Measurements from ENCODE around the gene DPF3.

Gene DPF3

DNA sequence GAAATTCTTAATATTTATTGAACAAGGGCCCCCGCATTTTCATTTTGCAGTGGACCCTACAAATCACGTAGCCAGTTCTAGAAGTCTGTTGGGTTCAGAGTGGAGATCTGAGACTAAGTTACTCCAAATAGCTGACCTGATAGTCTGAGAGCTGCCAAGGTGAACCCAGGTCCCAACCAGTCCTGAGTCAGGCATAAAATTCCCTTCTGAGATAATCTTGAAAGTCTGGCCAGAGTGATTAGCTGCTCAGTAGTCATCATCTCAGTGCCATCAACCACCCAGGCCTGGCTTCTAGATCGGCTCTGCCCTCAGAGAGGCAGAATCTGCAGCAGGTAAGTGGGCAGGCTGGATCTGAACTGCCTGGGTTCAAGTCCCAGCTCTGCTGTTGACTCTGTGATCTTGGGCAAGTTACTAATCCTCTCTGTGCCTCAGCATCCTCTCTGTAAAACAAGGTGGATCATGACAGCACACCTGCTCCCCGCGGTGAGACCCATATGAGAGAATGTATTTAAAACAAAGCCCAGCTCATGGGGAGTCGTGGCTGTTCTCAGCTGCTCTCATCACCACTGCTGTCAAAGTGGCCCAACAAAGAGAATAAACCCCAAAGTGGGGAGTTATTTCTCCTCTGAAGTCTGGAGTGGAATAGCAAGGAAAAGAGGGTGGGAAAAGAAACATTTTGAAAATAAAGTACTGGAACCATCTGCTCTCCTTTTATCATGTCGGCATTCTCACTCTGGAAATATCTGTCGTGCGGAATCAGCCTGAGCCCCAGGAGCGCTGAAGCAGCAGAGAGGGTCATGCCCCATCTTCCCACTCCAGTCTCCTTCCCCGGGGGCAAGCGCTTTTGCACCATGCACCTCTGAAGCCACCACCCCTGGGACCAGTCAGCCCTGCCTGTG lies 193.3 kb downstream of the DPF3 start:
- Histone ChIP-seq H3K4me1 (ENCODE audit: control insufficient read depth, insufficient read depth, low read length) (peaks cover 7% of the 10 kb centered on the region), H3K4me3 (ENCODE audit: insufficient read depth, low read depth, low read length) (no peak overlapping the region), H3K27ac (ENCODE audit: insufficient read depth, low read depth, low read length, poor library complexity, severe bottlenecking) (no peak overlapping the region), H3K9me3 (ENCODE audit: control insufficient read depth, low read length) (no peaks in the 10 kb centered on the region), H3K27me3 (ENCODE audit: control insufficient read depth, insufficient read depth, low read length, poor library complexity, severe bottlenecking) (no peaks in the 10 kb centered on the region), H3K36me3 (ENCODE audit: control insufficient read depth, insufficient read depth, low read length) (no peaks in the 10 kb centered on the region)
- WGBS, 2 experiments = 69% methylated on average over 12 of the region's 12 CpGs

DNA sequence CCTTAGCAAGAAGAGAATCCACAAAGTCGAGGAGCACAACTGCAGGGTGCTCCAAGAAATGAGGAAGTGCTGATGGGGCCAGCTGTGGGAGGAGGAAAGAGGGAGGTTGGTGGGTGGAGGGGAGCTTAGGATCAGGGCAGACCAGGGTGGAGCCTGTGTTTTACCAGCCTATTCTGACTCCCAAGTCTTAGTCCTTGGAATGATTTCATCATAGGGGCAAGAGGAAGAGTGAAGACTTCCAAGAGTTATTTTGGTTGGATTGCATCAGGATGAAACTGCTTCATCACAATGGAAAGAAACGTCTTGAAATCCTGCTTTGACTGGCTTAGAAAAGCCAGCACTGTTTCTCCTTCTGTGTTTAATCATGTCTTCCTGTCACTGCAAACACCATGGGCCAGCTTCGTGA lies 194.0 kb downstream of the DPF3 start:
- no peaks in the 10 kb centered on the region for H3K36me3 ChIP-seq (ENCODE audit: control insufficient read depth, insufficient read depth, low read length)
- no peak overlapping the region for H3K4me3 ChIP-seq (ENCODE audit: insufficient read depth, low read depth, low read length)
- no peak overlapping the region for H3K27ac ChIP-seq (ENCODE audit: insufficient read depth, low read depth, low read length, poor library complexity, severe bottlenecking)
- no peaks in the 10 kb centered on the region for H3K9me3 ChIP-seq (ENCODE audit: control insufficient read depth, low read length)
- H3K27me3 ChIP-seq (ENCODE audit: control insufficient read depth, insufficient read depth, low read length, poor library complexity, severe bottlenecking) = no peaks in the 10 kb centered on the region
- WGBS, 2 experiments = 58 to 63% methylated on average over 3 of the region's 3 CpGs
- H3K4me1 ChIP-seq (ENCODE audit: control insufficient read depth, insufficient read depth, low read length) = peaks cover 7% of the 10 kb centered on the region

DNA sequence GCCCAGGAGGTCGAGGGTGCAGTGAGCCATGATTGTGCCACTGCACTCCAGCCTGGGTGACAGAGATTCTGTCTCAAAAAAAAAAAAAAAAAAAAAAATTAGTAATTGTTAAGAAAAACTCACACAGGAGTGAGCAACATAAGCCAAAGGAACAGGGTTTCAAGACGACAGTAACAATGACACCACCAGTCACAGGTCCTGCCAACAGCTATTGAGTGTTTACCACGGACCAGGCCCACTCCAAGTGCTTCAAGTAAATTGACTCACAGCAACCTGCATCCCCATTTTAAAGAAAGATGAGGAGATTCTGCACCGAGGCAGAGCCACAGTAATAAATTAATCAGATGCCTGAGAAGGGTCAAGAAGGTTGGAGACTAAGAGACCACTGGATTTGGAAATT lies 194.5 kb downstream of the DPF3 start:
- Histone ChIP-seq H3K9me3 (ENCODE audit: control insufficient read depth, low read length) (no peaks in the 10 kb centered on the region), H3K27me3 (ENCODE audit: control insufficient read depth, insufficient read depth, low read length, poor library complexity, severe bottlenecking) (no peaks in the 10 kb centered on the region), H3K4me1 (ENCODE audit: control insufficient read depth, insufficient read depth, low read length) (peaks cover 7% of the 10 kb centered on the region), H3K4me3 (ENCODE audit: insufficient read depth, low read depth, low read length) (no peak overlapping the region), H3K36me3 (ENCODE audit: control insufficient read depth, insufficient read depth, low read length) (no peaks in the 10 kb centered on the region), H3K27ac (ENCODE audit: insufficient read depth, low read depth, low read length, poor library complexity, severe bottlenecking) (no peak overlapping the region)
- 89 to 92% methylated on average over 4 of the region's 4 CpGs for WGBS, 2 experiments

DNA sequence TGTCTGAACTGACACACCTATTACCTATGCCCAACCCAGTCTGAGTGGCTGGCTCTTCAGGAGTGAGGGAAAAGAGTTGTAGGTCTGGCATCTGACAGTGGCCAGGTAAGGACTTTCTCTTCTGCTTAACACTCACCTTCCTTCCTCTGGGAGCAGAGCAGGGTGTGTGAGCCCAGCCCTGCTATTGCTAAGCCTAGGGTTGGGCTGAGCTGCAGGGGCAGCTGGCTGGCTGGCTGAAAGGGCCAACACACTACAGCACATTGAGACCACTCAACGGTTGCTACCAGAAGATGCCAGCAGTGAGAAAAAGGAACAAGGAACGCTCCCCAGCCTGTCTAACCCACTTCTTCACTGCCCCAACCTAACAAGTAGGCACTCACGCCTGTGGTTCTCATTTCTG lies 201.2 kb downstream of the DPF3 start:
- WGBS, 2 experiments = 16 to 37% methylated on average over 3 of the region's 3 CpGs
- no peak overlapping the region for H3K27ac ChIP-seq (ENCODE audit: insufficient read depth, low read depth, low read length, poor library complexity, severe bottlenecking)
- H3K36me3 ChIP-seq (ENCODE audit: control insufficient read depth, insufficient read depth, low read length) = no peaks in the 10 kb centered on the region
- H3K4me1 ChIP-seq (ENCODE audit: control insufficient read depth, insufficient read depth, low read length) = peaks cover 24% of the 10 kb centered on the region
- H3K9me3 ChIP-seq (ENCODE audit: control insufficient read depth, low read length) = no peaks in the 10 kb centered on the region
- H3K27me3 ChIP-seq (ENCODE audit: control insufficient read depth, insufficient read depth, low read length, poor library complexity, severe bottlenecking) = no peaks in the 10 kb centered on the region
- no peak overlapping the region for H3K4me3 ChIP-seq (ENCODE audit: insufficient read depth, low read depth, low read length)

DNA sequence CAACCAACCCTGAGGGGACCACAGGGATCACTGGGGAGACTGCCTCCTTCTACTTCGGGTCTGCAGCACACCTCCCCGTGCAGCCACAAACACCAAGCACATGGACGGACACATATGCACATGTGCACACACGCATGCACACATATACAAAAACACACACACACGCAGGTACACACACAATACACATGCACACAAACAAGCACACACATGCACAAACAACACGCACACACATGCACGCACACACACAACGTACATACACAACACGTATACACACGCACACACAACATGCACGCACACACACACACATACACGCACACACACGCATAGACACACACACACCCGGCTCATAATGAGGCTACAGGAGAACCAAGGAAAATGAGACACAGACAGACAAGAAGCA lies 203.6 kb downstream of the DPF3 start:
- WGBS, 2 experiments = 91 to 92% methylated on average over 14 of the region's 14 CpGs
- H3K9me3 ChIP-seq (ENCODE audit: control insufficient read depth, low read length) = no peaks in the 10 kb centered on the region
- no peak overlapping the region for H3K4me3 ChIP-seq (ENCODE audit: insufficient read depth, low read depth, low read length)
- peaks cover 24% of the 10 kb centered on the region for H3K4me1 ChIP-seq (ENCODE audit: control insufficient read depth, insufficient read depth, low read length)
- no peak overlapping the region for H3K27ac ChIP-seq (ENCODE audit: insufficient read depth, low read depth, low read length, poor library complexity, severe bottlenecking)
- no peaks in the 10 kb centered on the region for H3K36me3 ChIP-seq (ENCODE audit: control insufficient read depth, insufficient read depth, low read length)
- H3K27me3 ChIP-seq (ENCODE audit: control insufficient read depth, insufficient read depth, low read length, poor library complexity, severe bottlenecking) = no peaks in the 10 kb centered on the region

DNA sequence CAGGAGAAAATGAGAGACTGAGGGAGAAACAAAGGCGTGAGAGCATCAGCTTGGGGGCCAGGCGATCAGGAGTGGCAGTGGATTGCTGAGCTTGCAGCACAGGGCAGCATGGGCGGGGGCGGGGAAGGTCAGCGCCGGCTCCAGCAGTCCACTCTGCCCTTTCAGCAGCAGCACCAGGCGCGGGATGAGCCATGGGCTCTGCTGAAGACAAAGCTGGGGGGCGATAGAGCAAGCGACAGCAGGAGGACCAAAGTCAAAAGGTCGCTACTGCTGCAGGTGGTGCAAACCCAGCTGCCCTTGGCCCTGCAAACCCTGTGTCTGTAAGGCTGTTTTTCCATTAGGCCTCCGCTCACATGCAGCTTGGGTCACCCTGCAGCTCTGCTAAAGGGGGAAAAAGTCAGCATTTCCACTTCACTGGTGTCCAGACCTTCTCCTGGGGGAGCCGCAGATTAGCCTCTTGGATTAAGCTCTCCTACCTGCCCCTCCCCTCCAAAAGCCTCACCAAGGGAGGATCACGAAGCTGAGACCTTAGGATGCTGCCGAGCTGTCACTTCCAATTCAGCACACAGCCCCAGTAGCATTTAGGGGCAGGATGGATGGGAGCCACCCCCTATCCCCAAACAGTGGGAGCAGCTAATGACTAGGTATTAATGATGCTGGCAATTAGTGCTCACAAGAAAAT lies 204.8 kb downstream of the DPF3 start:
- Histone ChIP-seq H3K4me1 (ENCODE audit: control insufficient read depth, insufficient read depth, low read length) (peaks cover 24% of the 10 kb centered on the region), H3K27me3 (ENCODE audit: control insufficient read depth, insufficient read depth, low read length, poor library complexity, severe bottlenecking) (no peaks in the 10 kb centered on the region), H3K4me3 (ENCODE audit: insufficient read depth, low read depth, low read length) (no peak overlapping the region), H3K27ac (ENCODE audit: insufficient read depth, low read depth, low read length, poor library complexity, severe bottlenecking) (no peak overlapping the region), H3K9me3 (ENCODE audit: control insufficient read depth, low read length) (no peaks in the 10 kb centered on the region), H3K36me3 (ENCODE audit: control insufficient read depth, insufficient read depth, low read length) (no peaks in the 10 kb centered on the region)
- WGBS, 2 experiments = 62 to 67% methylated on average over 15 of the region's 15 CpGs

DNA sequence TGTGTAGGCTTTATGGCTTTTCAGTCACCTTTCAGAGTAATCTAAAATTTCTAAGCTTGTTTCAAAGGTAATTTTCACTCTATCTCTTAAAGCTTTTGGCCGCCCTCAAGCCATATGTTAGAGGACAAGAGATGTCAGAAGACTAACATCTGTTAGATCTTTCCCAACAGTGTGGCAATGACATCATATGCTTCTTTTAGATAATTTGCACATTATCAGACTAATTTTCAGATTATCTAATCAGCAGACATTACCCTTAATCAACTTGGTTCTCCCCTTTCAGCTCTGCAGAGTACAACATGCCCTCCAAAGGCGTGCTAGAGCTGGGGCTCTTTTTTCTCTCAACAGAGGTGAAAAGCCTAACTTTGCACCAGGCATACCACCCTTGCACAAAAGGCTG lies 207.1 kb downstream of the DPF3 start:
- H3K4me3 ChIP-seq (ENCODE audit: insufficient read depth, low read depth, low read length) = no peak overlapping the region
- H3K4me1 ChIP-seq (ENCODE audit: control insufficient read depth, insufficient read depth, low read length) = peaks cover 20% of the 10 kb centered on the region
- no peak overlapping the region for H3K27ac ChIP-seq (ENCODE audit: insufficient read depth, low read depth, low read length, poor library complexity, severe bottlenecking)
- no peaks in the 10 kb centered on the region for H3K27me3 ChIP-seq (ENCODE audit: control insufficient read depth, insufficient read depth, low read length, poor library complexity, severe bottlenecking)
- no peaks in the 10 kb centered on the region for H3K36me3 ChIP-seq (ENCODE audit: control insufficient read depth, insufficient read depth, low read length)
- WGBS, 2 experiments = 87 to 96% methylated on average over 2 of the region's 2 CpGs
- H3K9me3 ChIP-seq (ENCODE audit: control insufficient read depth, low read length) = no peaks in the 10 kb centered on the region

DNA sequence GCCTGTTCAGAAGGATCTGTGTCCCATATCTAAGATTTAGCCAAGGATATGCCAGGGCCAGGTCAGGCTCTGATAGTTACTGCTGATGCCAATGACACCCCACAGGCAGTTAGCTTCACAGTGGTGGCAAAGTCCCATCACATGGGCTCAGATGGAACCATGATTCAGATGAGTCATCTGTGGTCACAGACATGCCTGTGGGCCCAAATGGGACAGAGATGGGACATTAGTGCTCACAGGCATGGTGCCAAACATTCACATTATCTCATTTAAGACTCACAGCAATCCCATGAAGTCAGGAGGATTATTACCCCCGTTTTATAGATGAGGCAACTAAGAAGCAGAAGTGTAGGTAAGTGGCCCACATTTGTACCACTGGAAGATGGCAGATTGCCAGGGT lies 207.8 kb downstream of the DPF3 start:
- Histone ChIP-seq H3K27me3 (ENCODE audit: control insufficient read depth, insufficient read depth, low read length, poor library complexity, severe bottlenecking) (no peaks in the 10 kb centered on the region), H3K4me1 (ENCODE audit: control insufficient read depth, insufficient read depth, low read length) (peaks cover 27% of the 10 kb centered on the region), H3K27ac (ENCODE audit: insufficient read depth, low read depth, low read length, poor library complexity, severe bottlenecking) (no peak overlapping the region), H3K36me3 (ENCODE audit: control insufficient read depth, insufficient read depth, low read length) (no peaks in the 10 kb centered on the region), H3K4me3 (ENCODE audit: insufficient read depth, low read depth, low read length) (no peak overlapping the region), H3K9me3 (ENCODE audit: control insufficient read depth, low read length) (no peaks in the 10 kb centered on the region)
- 88 to 90% methylated on average over 1 of the region's 1 CpG for WGBS, 2 experiments

DNA sequence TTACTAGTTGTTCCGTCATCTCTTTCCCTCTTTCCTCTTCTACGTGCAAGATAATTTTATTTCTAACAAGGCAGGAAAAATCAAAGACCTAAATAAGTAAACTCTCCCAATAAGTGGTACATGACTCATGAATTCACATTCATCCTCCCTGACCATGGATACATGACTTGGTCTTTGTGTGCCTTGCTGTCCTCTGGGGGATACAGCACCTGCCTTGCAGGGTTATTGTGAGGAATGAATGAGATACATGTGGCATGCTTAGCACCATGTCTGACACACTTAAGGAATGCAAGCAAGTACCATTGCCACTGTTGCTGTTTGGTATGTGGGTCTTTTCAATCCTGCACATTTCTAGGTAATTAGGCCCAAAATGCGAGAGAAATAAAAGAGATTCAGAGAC lies 208.4 kb downstream of the DPF3 start:
- WGBS, 2 experiments = 94 to 96% methylated on average over 3 of the region's 3 CpGs
- peaks cover 31% of the 10 kb centered on the region for H3K4me1 ChIP-seq (ENCODE audit: control insufficient read depth, insufficient read depth, low read length)

DNA sequence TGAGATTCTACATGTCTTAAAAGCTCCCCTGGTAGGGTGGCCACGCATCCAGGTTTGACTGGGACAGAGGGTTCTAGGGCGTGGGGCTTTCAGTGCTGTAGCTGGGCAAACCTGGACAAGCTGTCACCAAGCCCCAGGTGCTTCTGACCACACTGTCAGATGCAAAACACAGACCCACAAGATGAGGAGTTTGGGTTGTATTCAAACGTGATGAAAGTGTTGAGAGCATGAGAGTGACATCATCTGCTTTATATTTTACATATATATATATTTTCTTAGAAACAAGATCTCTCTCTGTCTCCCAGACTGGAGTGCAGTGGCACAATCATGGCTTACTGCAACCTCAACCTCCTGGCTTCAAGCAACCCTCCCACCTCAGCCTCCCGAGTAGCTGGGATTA lies 210.1 kb downstream of the DPF3 start:
- WGBS, 2 experiments = 90 to 97% methylated on average over 3 of the region's 4 CpGs
- Histone ChIP-seq H3K27me3 (ENCODE audit: control insufficient read depth, insufficient read depth, low read length, poor library complexity, severe bottlenecking) (no peaks in the 10 kb centered on the region), H3K4me1 (ENCODE audit: control insufficient read depth, insufficient read depth, low read length) (peaks cover 28% of the 10 kb centered on the region)

More for the DNA sequence above, 208.4 kb downstream of the DPF3 start:
- Histone ChIP-seq H3K9me3 (ENCODE audit: control insufficient read depth, low read length) (no peaks in the 10 kb centered on the region), H3K27ac (ENCODE audit: insufficient read depth, low read depth, low read length, poor library complexity, severe bottlenecking) (no peak overlapping the region), H3K36me3 (ENCODE audit: control insufficient read depth, insufficient read depth, low read length) (no peaks in the 10 kb centered on the region), H3K27me3 (ENCODE audit: control insufficient read depth, insufficient read depth, low read length, poor library complexity, severe bottlenecking) (no peaks in the 10 kb centered on the region), H3K4me3 (ENCODE audit: insufficient read depth, low read depth, low read length) (no peak overlapping the region)

More for the DNA sequence above, 210.1 kb downstream of the DPF3 start:
- Histone ChIP-seq H3K27ac (ENCODE audit: insufficient read depth, low read depth, low read length, poor library complexity, severe bottlenecking) (no peak overlapping the region), H3K4me3 (ENCODE audit: insufficient read depth, low read depth, low read length) (no peak overlapping the region), H3K36me3 (ENCODE audit: control insufficient read depth, insufficient read depth, low read length) (no peaks in the 10 kb centered on the region), H3K9me3 (ENCODE audit: control insufficient read depth, low read length) (no peaks in the 10 kb centered on the region)

Measured in ectodermal cell (in vitro differentiated cells).